Measurements from ENCODE around the gene VGF. TPM values are rescaled to one million over a fixed set of nuclear protein-coding genes. Genes with fewer than 3 reads are reported as not detected.
A peak's percentile ranks its signal among the peaks of the same experiment; 100 is the strongest.

Gene VGF
- total RNA-seq, 1 experiment from 2014 or later = 4.4 TPM

DNA sequence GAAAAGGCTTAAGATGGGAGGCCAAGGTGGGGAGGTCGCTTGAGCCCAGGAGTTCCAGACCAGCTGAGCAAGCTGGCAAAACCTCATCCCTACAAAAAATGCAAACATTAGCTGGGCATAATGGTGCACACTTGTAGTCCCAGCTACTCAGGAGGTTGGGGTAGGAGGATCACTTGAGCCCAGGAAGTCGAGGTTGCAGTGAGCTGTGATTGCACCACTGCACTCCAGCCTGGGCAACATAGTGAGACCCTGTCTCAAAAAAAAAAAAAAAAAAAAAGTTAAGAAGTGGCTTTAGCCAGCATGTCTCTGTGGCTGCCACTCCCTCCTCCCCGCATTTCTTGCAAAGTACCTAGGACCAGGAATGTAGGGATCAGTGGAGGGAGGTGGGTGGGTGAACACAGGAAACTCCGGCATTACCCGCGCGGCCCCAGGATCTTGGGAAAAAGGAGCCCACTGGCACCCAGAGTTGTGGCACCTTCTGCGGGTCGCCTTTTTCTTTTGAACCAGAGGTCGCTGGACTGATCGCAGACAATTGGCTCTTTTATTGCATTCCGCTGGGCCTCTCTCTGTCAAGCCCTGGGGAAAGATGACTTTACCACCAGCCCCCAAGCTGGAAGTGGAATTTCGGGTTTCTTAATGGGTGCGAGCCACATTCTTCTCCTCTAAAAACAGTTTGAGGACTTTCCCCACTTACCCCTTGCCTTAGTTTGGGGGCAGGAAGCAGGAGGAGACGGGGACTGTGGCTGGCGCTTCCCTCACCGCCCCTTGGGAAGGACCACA, 3.5 kb downstream of the VGF start:
- Histone ChIP-seq H3K4me3 (ENCODE audit: low read depth in 2 of 2, low read length in 2 of 2) (peak overlapping the region in 1 of 2 experiments; percentile 72; a peak in 3 of 4 replicates), H3K36me3 (ENCODE audit: control insufficient read depth, insufficient read depth, low read length) (no peaks in the 10 kb centered on the region; the same call in 1 of the 2 replicates), H3K9me3 (ENCODE audit: control insufficient read depth, insufficient read depth, low read depth, low read length) (no peaks in the 10 kb centered on the region), H3K27me3 (ENCODE audit: control insufficient read depth, insufficient read depth, low read length) (no peaks in the 10 kb centered on the region), H3K27ac (ENCODE audit: low read length) (peak overlapping the region; percentile 81), H3K4me1 (ENCODE audit: control insufficient read depth, insufficient read depth, low read length) (peaks cover 40% of the 10 kb centered on the region)
- no peak for ATAC-seq
- no TSS peak for BruUV-seq (replicated peaks)
- ChIA-PET CTCF (interaction anchor here (0.9 kb wide), 1 partner anchor 18 kb away, joined by 14 read pairs; no protein-coding TSS in a partner anchor), POLR2A (interaction anchor here (0.6 to 1.7 kb wide), 3 partner anchors 11 to 22 kb away, joined by 4 to 7 read pairs (median 6); no protein-coding TSS in a partner anchor)
- TF ChIP-seq POLR2AphosphoS5 (IDR thresholded peaks at IDR 0.05; ENCODE audit: low read depth, low read length) (no peak), TCF7L2 (IDR thresholded peaks at IDR 0.05; ENCODE audit: low read depth, low read length) (no peak)
- TF ChIP-seq, protein P1, sequence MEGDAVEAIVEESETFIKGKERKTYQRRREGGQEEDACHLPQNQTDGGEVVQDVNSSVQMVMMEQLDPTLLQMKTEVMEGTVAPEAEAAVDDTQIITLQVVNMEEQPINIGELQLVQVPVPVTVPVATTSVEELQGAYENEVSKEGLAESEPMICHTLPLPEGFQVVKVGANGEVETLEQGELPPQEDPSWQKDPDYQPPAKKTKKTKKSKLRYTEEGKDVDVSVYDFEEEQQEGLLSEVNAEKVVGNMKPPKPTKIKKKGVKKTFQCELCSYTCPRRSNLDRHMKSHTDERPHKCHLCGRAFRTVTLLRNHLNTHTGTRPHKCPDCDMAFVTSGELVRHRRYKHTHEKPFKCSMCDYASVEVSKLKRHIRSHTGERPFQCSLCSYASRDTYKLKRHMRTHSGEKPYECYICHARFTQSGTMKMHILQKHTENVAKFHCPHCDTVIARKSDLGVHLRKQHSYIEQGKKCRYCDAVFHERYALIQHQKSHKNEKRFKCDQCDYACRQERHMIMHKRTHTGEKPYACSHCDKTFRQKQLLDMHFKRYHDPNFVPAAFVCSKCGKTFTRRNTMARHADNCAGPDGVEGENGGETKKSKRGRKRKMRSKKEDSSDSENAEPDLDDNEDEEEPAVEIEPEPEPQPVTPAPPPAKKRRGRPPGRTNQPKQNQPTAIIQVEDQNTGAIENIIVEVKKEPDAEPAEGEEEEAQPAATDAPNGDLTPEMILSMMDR (IDR thresholded peaks at IDR 0.05) = no peak
- intact Hi-C loops (cut with micrococcal nuclease; ENCODE audit: unreplicated experiment) = no loop called here
- in situ Hi-C loops (cut with HindIII; ENCODE audit: low pct_unique_long_range_greater_than_20kb, low sequenced_read_pairs) = no loop called here
- no peak for DNase-seq (ENCODE audit: low read depth, low spot score)

DNA sequence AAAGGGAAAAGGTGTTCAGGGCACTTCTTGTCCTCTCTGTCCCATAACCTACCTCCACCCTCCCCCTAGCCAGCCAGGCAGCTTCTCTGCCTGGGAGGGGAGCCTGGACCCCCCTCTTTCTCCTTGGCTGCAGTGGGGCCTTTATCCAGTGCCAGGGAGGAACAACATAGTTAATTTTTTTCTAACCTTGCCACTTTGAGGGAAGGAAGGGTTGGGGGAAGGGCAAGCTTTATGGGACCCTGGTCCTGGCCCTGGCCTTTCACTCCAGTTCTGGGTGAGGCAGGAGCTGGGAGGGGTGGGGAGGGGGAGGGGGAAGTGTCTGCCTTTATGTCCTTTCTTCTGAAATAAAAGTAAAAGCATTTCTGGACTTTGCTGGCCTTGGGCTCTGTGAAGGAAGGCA, 4.5 kb downstream of the VGF start:
- peaks cover 37% of the 10 kb centered on the region for H3K4me1 ChIP-seq (ENCODE audit: control insufficient read depth, insufficient read depth, low read length)
- CTCF ChIA-PET = interaction anchor here (0.9 kb wide), 1 partner anchor 17 kb away, joined by 14 read pairs; no protein-coding TSS in a partner anchor
- BruUV-seq (replicated peaks) = no TSS peak

More for the DNA sequence above, 4.5 kb downstream of the VGF start:
- intact Hi-C loops (cut with micrococcal nuclease; ENCODE audit: unreplicated experiment) = no loop called here
- POLR2A ChIA-PET = interaction anchor here (0.6 kb wide), 1 partner anchor 21 kb away, joined by 4 read pairs; no protein-coding TSS in a partner anchor
- no peaks in the 10 kb centered on the region for H3K9me3 ChIP-seq (ENCODE audit: control insufficient read depth, insufficient read depth, low read depth, low read length)
- no peaks in the 10 kb centered on the region for H3K27me3 ChIP-seq (ENCODE audit: control insufficient read depth, insufficient read depth, low read length)
- TF ChIP-seq TCF7L2 (IDR thresholded peaks at IDR 0.05; ENCODE audit: low read depth, low read length) (no peak), SIN3A (IDR thresholded peaks at IDR 0.05; ENCODE audit: borderline replicate concordance, insufficient read depth, low read depth, low read length) (no peak), POLR2AphosphoS5 (IDR thresholded peaks at IDR 0.05; ENCODE audit: low read depth, low read length) (no peak)
- TF ChIP-seq, protein P1 (IDR thresholded peaks at IDR 0.05) = no peak
- TF ChIP-seq, protein P2, sequence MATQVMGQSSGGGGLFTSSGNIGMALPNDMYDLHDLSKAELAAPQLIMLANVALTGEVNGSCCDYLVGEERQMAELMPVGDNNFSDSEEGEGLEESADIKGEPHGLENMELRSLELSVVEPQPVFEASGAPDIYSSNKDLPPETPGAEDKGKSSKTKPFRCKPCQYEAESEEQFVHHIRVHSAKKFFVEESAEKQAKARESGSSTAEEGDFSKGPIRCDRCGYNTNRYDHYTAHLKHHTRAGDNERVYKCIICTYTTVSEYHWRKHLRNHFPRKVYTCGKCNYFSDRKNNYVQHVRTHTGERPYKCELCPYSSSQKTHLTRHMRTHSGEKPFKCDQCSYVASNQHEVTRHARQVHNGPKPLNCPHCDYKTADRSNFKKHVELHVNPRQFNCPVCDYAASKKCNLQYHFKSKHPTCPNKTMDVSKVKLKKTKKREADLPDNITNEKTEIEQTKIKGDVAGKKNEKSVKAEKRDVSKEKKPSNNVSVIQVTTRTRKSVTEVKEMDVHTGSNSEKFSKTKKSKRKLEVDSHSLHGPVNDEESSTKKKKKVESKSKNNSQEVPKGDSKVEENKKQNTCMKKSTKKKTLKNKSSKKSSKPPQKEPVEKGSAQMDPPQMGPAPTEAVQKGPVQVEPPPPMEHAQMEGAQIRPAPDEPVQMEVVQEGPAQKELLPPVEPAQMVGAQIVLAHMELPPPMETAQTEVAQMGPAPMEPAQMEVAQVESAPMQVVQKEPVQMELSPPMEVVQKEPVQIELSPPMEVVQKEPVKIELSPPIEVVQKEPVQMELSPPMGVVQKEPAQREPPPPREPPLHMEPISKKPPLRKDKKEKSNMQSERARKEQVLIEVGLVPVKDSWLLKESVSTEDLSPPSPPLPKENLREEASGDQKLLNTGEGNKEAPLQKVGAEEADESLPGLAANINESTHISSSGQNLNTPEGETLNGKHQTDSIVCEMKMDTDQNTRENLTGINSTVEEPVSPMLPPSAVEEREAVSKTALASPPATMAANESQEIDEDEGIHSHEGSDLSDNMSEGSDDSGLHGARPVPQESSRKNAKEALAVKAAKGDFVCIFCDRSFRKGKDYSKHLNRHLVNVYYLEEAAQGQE (IDR thresholded peaks at IDR 0.05; ENCODE audit: insufficient read depth in 1 of 2, low read depth in 2 of 2, low read length in 1 of 2) = no peak
- in situ Hi-C loops (cut with HindIII; ENCODE audit: low pct_unique_long_range_greater_than_20kb, low sequenced_read_pairs) = no loop called here
- no peak overlapping the region for H3K4me3 ChIP-seq (ENCODE audit: low read depth in 2 of 2, low read length in 2 of 2)
- DNase-seq (ENCODE audit: low read depth, low spot score) (no peak), ATAC-seq (no peak)
- H3K27ac ChIP-seq (ENCODE audit: low read length) = peak overlapping the region; percentile 15; the same call in 1 of the 2 replicates
- no peaks in the 10 kb centered on the region; the same call in 1 of the 2 replicates for H3K36me3 ChIP-seq (ENCODE audit: control insufficient read depth, insufficient read depth, low read length)

Data from Panc1 (cell line).